Superior temporal gyrus (tissue), 1 donor: Measurements from ENCODE around the gene ZNF695.
"Not testable (repeated sequence)": the region's sequence is repeated elsewhere in the genome, so short reads cannot be mapped to it uniquely, and the experiment has no call there.

Experiments
- DNase-seq: peaks from one replicate; pipeline ENCODE4 v3.0.0-alpha.2; 2016; ENCODE audit errors: extremely low spot score

Gene ZNF695

DNA sequence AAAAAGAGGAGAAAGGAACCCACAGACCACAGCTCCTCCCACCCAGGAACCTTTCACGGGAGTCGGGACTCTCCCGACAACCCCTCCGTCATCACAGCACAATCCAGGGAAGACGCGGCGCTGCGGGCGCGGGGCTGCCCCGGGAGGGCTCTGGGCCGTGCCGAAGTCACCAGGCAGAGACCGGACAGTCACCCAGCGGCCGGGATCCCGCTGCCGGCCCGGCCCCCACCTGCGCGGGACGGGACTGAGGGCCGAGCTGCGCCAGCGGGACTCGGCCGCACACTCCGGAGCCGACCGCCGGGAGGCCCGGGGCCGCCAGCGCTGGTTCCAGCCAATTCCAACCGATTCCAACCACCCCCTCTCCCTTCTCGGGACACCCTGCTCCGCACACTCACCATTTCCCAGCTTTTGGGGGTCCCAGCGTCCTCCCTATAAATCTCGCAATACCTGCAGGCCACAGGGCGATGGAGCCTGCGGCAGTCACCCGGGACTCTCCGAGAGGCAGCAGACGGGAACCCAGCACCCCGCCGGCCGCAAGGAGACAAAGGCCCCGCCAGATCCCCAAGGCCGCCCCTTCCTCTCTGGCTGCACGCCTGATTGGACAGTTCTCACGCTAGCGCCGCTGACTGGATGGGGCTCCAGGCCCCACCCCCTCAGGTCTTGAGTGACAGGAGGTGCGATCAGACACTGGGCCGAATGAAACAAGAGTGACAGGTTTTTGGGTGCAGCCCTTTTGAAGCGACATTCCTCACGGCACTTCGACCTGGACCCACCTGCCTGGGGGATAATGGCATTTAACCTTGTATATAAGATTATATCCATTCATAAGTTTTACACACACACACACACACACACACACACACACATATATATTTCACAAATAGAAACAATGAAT, at the start of gene ZNF695:
ZNF695 (minus strand) TSS at position 547 of the 895 bp plus-strand sequence; CDS start at position 398, 149 bp downstream.
- DNase-seq = peak; percentile 59

DNA sequence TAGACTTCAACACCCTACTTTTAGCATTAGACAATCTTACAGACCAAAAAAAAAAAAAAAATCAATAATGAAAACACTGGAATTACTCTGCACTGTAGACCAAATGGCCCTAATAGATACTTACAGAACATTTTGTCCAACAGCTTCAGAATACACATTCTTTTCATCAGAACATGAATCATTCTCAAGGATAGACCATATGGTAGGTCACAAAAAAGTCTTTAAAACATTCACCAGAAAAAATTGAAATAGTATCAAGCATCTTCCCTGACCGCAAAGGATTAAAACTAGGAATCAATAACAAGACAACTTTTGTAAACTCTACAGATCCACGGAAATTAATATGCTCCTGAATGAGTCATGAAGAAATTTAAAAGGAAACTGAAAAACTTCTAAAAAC, 48.2 kb upstream of the ZNF695 start:
- DNase-seq = no peak

DNA sequence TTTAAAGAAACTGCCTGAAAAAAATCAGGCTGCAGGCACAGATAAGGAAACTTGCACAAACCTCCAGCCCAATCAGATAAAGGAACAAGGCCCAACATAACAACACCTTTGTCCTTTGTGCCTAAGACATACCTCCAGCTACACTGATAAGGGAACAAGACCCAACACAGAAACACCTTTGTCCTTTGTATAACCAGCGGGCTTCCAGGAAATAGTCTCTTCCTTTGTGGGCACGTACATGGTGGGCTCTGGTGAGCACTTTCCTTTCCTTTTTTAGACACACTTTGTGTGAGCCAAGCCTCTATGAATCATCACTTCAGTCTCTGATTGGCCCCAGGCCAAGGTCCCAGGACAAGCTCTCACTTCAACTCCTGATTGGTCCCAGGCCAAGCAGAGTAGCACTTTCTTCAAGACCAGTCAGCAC, 47.1 kb upstream of the ZNF695 start:
- DNase-seq = no peak

DNA sequence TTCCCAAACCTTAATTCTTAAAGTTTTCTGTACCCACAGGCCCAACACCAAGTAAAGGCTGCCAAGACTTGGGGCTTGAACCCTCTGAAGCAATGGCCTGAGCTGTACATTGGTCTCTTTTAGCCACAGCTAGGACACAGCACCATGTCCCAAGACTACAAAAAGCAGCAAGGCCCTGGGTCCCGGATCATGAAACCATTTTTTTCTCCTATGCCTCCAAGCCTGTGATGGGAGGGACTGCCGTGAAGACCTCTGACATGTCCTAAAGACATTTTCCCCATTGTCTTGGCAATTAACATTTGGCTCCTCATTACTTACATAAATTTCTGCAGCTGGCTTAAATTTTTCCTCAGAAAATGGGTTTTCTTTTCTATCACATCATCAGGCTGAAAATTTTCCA, 39.8 kb upstream of the ZNF695 start:
- DNase-seq = no peak

DNA sequence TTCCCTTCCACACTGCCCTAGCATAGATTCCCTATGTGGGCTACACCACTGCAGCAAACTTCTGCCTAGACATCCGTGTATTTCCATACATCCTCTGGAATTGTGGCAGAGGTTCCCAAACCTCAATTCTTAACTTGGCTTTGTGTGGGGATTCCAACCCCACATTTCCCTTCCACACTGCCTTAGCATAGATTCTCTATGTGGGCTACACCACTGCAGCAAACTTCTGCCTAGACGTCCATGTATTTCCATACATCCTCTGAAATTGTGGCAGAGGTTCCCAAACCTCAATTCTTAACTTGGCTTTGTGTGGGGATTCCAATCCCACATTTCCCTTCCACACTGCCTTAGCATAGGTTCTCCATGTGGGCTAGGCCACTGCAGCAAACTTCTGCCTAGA, 39.4 kb upstream of the ZNF695 start:
- no peak for DNase-seq

DNA sequence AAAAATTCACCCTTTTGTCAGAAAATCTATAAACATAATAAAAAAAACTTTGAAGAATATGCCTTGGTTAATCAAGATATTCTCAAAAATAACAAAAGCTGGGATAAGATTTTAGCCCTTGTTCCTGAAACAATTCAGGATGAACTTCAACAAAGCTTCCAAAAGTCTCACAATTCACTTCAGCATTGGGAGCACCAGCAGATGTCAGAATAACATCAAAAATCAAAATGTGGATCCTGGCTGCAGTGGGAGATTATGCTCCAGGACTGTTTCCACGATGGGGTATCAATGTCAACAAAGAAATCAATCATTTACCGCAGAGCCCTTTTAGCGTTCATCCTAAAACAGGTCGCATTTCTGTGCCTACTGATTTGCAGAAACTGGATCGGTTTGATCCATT, 35.5 kb upstream of the ZNF695 start:
- peak; percentile 40 for DNase-seq

DNA sequence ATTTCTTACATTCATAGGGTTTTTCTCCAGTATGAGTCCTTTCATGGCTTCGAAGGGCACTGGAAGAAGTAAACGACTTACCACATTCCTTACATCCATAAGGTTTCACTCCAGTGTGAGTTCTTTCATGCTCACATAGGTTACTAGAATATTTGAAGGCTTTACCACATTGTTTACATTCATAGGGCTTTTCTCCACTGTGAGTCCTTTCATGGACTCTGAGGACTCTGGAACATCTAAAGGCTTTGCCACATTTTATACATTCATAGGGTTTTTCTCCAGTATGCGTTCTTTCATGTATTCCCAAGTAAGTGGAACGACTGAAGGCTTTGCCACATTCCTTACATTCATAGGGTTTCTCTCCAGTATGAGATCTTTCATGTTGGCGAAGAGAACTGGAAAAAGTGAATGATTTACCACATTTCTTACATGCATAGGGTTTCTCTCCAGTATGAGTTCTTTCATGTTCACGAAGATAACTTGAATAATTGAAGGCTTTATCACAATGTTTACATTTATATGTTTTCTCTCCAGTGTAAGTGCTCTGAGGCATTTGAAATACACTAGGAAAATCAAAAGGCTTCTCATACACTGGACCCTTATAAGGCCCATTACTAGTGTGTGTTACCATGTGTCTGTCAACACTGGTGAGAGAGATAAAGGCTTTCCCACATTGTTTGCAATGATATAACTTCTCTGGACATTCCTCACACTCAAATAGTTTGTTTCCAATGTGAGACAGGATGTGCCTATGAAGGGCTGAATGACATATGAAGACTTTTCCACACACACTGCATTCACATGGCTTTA, 29.9 kb upstream of the ZNF695 start:
- no peak for DNase-seq

DNA sequence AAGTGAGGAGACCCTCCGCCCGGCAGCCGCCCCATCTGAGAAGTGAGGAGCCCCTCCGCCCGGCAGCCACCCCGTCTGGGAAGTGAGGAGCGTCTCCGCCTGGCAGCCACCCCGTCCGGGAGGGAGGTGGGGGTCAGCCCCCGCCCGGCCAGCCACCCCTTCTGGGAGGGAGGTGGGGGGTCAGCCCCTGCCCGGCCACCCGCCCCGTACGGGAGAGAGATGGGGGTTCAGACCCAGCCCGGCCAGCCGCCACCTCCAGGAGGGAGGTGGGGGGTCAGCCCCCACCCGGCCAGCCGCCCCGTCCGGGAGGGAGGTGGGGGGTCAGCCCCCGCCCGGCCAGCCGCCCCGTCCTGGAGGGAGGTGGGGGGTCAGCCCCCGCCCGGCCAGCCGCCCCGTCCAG, 24.4 kb upstream of the ZNF695 start:
- not testable (repeated sequence) for DNase-seq

DNA sequence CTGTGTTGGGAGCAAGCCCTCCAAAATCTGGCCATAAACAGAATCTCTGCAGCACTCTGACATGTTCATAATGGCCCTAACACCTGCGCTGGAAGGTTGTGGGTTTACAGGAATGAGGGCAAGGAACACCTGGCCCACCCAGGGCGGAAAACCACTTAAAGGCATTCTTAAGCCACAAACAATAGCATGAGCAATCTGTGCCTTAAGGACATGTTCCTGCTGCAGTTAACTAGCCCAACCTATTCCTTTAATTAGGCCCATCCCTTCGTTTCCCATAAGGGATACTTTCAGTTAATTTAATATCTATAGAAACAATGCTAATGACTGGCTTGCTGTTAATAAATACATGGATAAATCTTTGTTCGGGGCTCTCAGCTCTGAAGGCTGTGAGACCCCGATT, 16.8 kb upstream of the ZNF695 start:
- DNase-seq = not testable (repeated sequence)

DNA sequence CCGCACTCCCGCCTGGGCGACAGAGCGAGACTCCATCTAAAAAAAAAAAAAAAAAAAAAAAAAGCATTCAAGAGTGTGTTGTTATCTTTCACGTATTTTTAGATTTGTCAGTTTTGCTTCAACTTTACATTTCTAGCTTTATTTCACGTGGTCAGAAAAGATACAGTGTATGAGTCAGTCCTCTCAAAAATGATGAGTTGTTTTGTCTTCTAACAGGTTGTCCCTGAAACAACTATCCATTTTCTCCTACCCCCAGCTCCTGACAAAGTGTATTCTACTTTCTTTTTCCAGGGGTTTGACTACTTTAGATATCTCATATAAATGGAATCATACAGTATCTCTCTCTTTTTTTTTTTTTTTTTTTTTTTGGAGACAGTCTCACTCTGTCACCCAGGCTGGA, 5.5 kb upstream of the ZNF695 start:
- no peak for DNase-seq

DNA sequence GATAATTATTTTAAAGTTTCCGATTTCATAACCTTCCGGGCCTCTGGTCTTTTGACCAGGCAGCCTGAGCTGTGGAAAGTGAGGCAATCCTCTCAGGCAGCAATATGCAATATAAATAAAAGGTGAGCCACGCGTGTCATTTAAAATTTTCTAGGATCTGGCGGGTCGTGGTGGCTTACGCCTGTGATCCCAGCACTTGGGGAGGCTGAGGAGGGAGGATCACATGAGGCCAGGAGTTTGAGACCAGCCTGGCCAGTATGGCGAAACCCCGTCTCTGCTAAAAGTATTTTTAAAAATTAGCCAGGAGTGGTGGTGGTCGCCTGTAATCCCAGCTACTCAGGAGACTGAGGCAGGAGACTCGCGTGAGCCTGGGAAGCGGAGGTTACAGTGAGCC, 546 bp upstream of the ZNF695 start:
- no peak for DNase-seq

DNA sequence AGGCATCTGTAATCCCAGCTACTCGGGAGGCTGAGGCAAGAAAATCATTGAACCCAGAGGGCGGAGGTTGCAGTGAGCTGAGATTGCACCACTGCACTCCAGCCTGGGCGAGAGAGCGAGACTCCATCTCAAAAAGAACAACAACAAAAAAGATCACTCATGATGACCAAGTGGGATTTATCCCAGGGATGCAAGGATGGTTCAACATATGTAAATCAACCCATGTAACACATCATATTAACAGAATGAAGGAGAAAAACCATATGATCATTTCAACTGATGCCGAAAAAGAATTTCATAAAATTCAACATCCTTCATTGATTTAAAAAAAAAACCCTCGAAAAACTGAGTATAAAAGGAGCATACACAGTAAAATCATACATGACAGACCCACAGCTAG, 3.8 kb downstream of the ZNF695 start:
- not testable (repeated sequence) for DNase-seq

DNA sequence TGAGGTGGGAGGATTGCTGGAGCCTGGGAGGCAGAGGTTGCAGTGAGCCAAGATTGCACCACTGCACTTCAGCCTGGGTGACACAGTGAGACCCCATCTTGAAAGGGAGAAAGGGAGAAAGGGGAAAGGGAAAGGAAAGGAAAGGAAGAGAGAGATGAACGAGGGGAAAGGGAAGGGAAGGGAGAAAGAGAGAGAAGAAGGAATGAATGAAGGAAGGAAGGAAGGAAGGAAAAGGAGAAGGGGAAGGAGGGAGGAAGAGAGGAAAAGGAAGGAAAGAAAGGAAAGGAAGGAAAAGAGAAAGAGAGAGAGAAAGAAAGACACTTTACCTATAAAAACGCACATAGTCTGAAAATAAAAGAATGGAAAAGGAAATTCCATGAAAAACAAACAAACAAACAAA, 18.0 kb downstream of the ZNF695 start:
- no peak for DNase-seq

DNA sequence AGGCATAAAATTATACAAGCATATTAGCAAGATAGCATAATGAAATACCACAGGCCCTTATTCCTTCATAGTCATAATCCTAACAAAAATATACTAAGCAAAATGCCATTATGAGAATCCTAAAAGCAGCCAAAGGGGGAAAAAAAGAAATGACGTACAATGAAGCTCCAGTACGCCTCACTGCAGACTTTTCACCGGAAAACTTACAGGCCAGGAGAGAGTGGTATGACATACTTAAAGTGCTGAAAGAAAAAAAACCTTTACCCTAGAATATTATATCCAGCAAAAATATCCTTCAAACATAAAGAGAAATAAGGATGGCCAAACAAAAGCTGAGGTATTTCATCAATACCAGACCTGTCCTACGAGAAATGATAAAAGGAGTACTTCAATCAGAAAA, 19.5 kb downstream of the ZNF695 start:
- DNase-seq = no peak

DNA sequence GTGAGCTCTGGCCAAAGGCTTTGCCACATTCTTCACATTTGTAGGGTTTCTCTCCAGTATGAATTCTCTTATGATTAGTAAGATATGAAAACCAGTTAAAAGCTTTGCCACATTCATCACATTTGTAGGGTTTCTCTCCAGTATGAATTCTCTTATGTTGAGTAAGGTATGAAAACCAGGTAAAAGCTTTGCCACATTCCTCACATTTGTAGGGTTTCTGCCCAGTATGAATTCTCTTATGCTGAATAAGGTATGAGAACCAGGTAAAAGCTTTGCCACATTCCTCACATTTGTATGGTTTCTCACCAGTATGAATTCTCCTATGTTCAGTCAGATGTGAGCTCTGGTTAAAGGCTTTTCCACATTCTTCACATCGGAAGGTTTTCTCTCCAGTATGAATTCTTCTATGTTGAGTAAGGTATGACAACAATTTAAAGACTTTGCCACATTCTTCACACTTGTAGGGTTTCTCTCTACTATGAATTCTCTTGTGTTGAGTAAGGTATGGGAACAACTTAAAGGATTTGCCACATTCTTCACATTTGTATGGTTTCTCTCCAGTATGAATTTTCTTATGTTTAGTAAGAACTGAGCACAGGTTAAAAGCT, 20.7 kb downstream of the ZNF695 start:
- DNase-seq = no peak

DNA sequence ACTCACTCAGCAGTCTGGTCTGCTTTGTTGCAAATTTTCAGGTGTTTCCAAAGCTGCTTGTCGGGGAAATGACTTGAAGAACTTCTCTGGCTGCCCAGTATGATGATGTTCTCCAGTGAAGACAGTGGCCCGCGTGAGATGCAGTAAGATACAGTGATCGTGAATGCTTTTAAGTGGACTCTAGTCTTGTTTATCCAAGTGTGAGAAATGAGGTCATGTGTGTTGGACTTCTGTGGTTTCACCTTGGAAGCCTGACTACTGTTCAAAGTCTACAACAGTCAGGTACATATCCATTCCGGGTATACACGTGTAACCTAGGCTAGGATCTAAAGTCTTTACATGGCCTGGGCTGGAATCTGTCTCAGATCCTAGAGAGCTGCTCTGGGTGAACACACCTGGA, 29.1 kb downstream of the ZNF695 start:
- no peak for DNase-seq

DNA sequence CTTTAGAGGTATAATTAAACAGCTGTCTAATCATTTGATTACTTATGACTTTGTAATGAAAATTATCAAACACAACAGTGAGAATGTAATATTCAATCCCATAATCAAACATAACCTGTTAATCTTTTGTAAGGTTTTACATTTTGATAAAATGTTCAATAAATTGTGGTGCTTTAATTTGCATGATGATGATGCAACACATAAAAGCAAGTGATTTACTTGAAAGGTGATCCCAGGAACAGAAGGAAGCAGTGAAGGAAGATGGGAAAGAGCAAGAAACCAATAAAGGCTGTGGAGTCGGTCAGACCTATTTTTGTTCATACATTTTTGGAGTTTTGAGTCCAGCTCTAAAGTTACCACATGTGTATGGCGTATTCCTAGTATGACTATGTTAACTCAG, 29.6 kb downstream of the ZNF695 start:
- DNase-seq = no peak

DNA sequence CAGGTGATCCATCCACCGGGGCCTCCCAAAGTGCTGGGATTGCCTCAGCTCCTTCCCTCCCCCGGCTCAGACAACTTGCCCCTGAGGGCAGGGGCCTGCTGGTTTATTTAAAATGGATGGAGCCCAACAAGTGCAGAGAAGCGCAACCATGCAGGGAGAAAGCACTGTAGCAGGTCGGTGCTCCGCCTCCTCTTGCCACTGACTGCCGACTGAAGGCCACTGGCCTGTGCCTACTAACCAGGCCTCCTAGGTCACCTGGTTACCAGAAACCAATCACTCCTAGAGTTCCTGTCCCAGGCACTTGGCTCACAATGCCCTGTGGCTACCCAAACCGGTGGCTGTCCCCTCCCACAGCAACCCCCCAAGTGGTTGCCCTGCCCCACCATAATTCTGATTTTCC, 35.9 kb downstream of the ZNF695 start:
- DNase-seq = no peak

DNA sequence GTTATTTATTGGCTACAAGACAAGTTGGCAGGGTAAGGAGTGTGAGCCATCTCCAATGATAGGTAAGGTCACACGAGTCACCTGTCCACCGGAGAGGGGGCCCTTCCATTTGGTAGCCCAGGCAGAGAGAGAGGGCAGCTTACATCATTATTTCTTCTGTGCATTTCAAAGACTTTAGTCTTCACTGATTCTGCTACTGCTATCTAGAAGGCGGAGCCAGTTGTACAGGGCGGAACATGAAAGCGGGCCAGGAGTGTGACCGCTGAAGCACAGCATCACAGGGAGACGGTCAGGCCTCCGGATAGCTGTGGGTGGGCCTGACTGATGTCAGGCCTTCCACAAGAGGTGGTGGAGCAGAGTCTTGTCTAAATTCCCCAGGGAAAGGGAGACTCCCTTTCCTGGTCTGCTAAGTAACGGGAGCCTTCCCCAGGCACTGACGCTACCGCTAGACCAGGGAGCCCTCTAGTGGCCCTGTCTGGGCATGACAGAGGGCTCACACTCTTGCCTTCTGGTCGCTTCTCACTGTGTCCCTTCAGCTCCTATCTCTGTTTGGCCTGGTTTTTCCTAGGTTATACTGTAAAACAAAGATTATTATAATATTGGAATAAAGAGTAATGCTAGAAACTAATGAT, 36.7 kb downstream of the ZNF695 start:
- DNase-seq = peak; percentile 69

DNA sequence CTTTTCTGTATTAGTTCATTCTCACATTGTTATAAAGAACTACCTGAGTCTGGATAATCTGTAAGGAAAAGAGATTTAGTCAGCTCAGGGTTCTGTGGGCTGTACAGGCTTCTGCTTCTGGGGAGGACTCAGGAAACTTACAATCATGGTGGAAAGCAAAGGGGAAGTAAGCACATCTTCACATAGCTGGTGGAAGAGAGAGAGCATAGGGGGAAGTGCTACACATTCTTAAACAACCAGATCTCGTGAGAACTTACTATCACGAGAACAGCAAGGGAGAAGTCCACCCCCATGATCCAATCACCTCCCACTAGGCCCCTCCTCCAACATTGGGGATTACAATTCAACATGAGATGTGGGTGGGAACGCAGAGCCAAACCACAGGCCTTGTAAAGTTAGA, 38.2 kb downstream of the ZNF695 start:
- no peak for DNase-seq

DNA sequence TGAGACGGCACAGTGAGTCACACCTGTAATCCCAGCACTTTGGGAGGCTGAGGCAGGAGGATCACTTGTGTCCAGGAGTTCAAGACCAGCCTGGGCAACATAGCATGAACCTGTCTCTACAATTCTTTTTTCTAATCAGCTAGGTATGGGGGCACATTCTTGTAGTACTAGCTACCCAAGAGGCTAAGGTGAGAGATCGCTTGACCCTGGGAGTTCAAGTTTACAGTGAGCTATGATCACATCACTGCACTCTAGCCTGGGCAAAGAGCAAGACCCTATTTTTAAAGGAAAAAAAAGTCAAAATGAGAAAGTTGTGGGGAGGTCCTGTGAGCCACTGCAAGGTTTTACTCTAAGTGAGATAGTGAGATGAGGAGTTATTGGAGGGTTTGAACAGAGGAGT, 41.4 kb downstream of the ZNF695 start:
- no peak for DNase-seq
